Measurements from ENCODE around the gene THOP1. TPM values are rescaled to one million over a fixed set of nuclear protein-coding genes. Genes with fewer than 3 reads are reported as not detected.
A peak's percentile ranks its signal among the peaks of the same experiment; 100 is the strongest.
"Not testable (repeated sequence)": the region's sequence is repeated elsewhere in the genome, so short reads cannot be mapped to it uniquely, and the experiment has no call there.

THOP1 gene
- total RNA-seq, 1 donor from 2014 or later = 60.9 TPM

DNA sequence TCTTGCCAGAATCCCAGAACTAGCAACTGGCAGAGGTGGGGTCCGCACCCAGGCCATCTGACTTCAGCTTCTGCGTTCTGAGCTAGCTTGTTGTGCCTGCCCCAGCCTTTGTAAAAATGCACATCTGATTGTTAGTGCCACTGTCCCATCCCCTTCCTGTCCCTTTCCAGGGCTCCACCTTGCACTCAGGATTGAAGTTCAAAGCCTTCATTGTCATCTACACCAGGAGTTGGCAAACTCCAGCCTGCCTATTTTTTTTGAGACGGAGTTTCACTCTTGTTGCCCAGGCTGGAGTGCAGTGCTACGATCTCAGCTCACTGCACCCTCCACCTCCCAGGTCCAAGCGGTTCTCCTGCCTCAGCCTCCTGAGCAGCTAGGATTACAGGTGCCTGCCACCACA lies 2.9 kb downstream of the THOP1 start:
- Histone ChIP-seq H3K36me3 (peaks cover 13% of the 10 kb centered on the region), H3K9me3 (replicated peaks) (no peaks in the 10 kb centered on the region), H3K4me1 (peaks cover 35% of the 10 kb centered on the region), H3K27me3 (ENCODE audit: low read depth) (no peaks in the 10 kb centered on the region), H3K4me3 (no peak overlapping the region), H3K27ac (replicated peaks) (no peak overlapping the region)
- no peak for DNase-seq
- TF ChIP-seq, protein P1, sequence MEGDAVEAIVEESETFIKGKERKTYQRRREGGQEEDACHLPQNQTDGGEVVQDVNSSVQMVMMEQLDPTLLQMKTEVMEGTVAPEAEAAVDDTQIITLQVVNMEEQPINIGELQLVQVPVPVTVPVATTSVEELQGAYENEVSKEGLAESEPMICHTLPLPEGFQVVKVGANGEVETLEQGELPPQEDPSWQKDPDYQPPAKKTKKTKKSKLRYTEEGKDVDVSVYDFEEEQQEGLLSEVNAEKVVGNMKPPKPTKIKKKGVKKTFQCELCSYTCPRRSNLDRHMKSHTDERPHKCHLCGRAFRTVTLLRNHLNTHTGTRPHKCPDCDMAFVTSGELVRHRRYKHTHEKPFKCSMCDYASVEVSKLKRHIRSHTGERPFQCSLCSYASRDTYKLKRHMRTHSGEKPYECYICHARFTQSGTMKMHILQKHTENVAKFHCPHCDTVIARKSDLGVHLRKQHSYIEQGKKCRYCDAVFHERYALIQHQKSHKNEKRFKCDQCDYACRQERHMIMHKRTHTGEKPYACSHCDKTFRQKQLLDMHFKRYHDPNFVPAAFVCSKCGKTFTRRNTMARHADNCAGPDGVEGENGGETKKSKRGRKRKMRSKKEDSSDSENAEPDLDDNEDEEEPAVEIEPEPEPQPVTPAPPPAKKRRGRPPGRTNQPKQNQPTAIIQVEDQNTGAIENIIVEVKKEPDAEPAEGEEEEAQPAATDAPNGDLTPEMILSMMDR (IDR thresholded peaks at IDR 0.05; ENCODE audit: borderline replicate concordance) = no peak
- intact Hi-C loops (cut with micrococcal nuclease) = no loop called here

DNA sequence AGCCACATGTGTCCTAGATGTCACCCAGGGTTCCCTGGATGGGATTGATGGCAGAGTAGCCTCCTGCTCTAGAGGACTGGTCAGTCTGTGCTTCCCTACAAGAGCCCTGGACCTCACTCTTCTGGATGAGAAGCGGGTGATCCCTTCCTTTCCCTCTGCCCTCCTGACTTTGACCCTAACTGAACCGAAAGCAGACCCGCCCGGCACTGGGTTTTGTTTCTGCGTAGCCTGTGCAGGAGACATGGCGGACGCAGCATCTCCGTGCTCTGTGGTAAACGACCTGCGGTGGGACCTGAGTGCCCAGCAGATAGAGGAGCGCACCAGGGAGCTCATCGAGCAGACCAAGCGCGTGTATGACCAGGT lies 4.9 kb downstream of the THOP1 start:
- H3K27me3 ChIP-seq (ENCODE audit: low read depth) = no peaks in the 10 kb centered on the region
- DNase-seq = no peak
- intact Hi-C loops (cut with micrococcal nuclease) = no loop called here
- TF ChIP-seq, protein P1 (IDR thresholded peaks at IDR 0.05; ENCODE audit: borderline replicate concordance) = no peak
- no peak overlapping the region for H3K27ac ChIP-seq (replicated peaks)
- no peak overlapping the region for H3K4me3 ChIP-seq
- peaks cover 17% of the 10 kb centered on the region for H3K4me1 ChIP-seq
- H3K36me3 ChIP-seq = peaks cover 23% of the 10 kb centered on the region
- no peaks in the 10 kb centered on the region for H3K9me3 ChIP-seq (replicated peaks)

DNA sequence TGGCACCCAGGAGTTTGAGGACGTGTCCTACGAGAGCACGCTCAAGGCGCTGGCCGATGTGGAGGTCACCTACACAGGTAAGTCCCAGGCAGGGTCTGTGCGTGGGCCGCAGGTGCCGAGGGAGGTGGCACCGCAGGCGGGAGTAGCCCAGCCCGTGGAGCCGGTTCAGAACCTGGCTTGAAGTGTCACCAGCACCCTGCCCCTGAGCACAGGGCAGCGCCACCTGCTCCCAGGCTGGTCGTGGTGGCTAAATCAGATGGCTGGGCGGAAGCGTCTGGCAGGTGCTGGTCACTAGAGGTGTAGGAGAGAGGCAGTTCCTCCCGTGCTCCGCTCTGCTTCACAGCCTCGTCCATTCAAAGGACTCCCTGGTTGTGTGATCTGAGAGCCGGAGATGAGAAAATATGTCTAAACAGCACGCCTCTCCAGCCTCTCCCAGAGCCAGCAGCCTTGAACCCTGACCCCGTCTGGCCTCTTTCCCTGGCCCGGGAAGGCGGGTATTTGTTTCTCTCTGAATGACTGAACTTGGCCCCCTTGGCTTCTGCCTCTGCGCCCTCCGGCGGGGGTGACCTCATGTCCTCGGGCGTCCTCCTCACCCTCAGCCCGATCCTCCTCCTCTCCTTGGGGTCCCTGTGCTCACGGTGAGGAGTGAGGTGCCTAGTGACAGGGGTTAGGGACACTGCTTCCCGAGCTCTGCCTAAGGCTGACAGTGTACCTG lies 5.4 kb downstream of the THOP1 start:
- Histone ChIP-seq H3K27ac (replicated peaks) (no peak overlapping the region), H3K9me3 (replicated peaks) (no peaks in the 10 kb centered on the region), H3K4me3 (no peak overlapping the region), H3K4me1 (peaks cover 18% of the 10 kb centered on the region), H3K27me3 (ENCODE audit: low read depth) (no peaks in the 10 kb centered on the region), H3K36me3 (peaks cover 28% of the 10 kb centered on the region)
- DNase-seq = no peak
- intact Hi-C loops (cut with micrococcal nuclease) = no loop called here
- TF ChIP-seq, protein P1 (IDR thresholded peaks at IDR 0.05; ENCODE audit: borderline replicate concordance) = no peak

DNA sequence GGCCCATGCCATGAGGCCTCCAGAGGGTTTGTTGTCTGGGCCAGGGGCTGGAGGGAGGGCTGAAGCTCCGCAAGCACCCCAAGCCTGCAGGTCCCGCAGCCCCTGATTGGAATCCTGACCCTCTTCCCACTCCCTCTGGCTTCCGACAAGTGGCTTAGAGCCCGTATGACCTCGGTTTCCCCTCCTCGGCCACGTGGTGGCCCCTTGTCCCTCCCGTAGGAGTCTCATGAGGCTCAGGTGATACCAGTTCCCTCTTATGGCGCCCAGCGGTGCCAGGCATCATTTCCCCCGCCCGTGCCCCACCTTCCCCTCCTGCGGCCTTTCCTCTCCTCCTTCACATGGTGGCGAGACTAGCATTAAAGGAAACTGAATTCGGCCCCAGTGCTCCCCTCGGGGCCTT lies 6.1 kb downstream of the THOP1 start:
- peaks cover 18% of the 10 kb centered on the region for H3K4me1 ChIP-seq
- peaks cover 32% of the 10 kb centered on the region for H3K36me3 ChIP-seq
- DNase-seq = no peak
- TF ChIP-seq, protein P1 (IDR thresholded peaks at IDR 0.05; ENCODE audit: borderline replicate concordance) = no peak
- intact Hi-C loops (cut with micrococcal nuclease) = no loop called here
- no peaks in the 10 kb centered on the region for H3K27me3 ChIP-seq (ENCODE audit: low read depth)
- H3K9me3 ChIP-seq (replicated peaks) = no peaks in the 10 kb centered on the region
- H3K4me3 ChIP-seq = no peak overlapping the region
- peak overlapping the region; percentile 55 for H3K27ac ChIP-seq (replicated peaks)

DNA sequence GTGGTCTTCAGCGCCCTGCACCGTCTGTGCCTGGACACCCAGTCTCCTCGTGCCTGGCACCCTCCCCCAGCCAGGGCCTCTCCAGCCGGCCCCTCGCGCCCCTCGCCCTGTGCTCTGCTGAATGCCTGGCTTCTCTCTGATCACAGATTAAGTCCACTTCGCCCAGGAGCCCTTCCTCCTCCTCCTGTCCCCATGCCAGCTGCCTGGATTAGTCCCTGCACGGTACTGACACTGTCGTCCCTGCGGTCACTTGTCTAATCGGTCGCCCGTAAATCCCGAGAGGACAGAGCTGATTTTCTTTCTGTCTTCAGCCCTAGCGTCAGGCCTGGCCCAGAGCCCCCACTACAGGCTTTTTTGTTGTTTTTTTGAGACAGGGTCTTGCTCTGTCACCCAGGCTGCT lies 6.6 kb downstream of the THOP1 start:
- no peak for DNase-seq
- peak overlapping the region; percentile 55 for H3K27ac ChIP-seq (replicated peaks)
- H3K9me3 ChIP-seq (replicated peaks) = no peaks in the 10 kb centered on the region
- TF ChIP-seq, protein P1 (IDR thresholded peaks at IDR 0.05; ENCODE audit: borderline replicate concordance) = no peak
- intact Hi-C loops (cut with micrococcal nuclease) = no loop called here
- peaks cover 21% of the 10 kb centered on the region for H3K4me1 ChIP-seq
- H3K36me3 ChIP-seq = peaks cover 32% of the 10 kb centered on the region
- no peaks in the 10 kb centered on the region for H3K27me3 ChIP-seq (ENCODE audit: low read depth)
- no peak overlapping the region for H3K4me3 ChIP-seq

DNA sequence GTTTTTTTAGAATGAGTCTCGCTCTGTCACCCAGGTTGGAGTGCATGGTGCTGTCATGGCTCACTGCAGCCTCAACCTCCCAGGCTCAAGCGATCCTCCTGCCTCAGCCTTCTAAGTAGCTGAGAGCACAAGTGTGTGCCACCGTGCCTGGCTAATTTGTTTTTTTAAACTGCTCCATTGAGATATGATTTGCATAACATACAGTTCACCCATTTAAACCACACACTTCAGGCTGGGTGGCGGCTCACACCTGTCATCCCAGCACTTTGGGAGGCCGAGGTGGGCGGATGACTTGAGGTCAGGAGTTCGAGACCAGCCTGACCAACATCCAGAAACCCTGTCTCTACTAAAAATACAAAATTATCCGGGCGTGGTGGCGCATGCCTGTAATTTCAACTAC lies 7.4 kb downstream of the THOP1 start:
- DNase-seq; intact Hi-C loops (cut with micrococcal nuclease); H3K27ac ChIP-seq (replicated peaks); H3K9me3 ChIP-seq (replicated peaks); H3K4me3 ChIP-seq; H3K27me3 ChIP-seq (ENCODE audit: low read depth): not testable (repeated sequence)
- peaks cover 32% of the 10 kb centered on the region for H3K36me3 ChIP-seq
- peaks cover 25% of the 10 kb centered on the region for H3K4me1 ChIP-seq
